HG02852 (cell line): ENCODE results near the gene CDH4.

Source experiments
- ATAC-seq: cut with Tn5 transposase; IDR thresholded peaks from one replicate; pipeline ENCODE4 v1.9.1; 2021; ENCODE audit warnings: mild to moderate bottlenecking, moderate library complexity; ENCODE audit not compliant: unreplicated experiment

CDH4 gene

GRCh38 chr20:61860260-61860987 is 608.4 kb downstream of the CDH4 start:
- no peak for ATAC-seq

- ATAC-seq: no peak
Measured at GRCh38 chr20:61861054-61861841, 609.2 kb downstream of the CDH4 start.

- no peak for ATAC-seq
Measured at GRCh38 chr20:61861858-61862257, 609.8 kb downstream of the CDH4 start.

GRCh38 chr20:61862881-61863280 is 610.8 kb downstream of the CDH4 start:
- no peak for ATAC-seq

- ATAC-seq: no peak
Measured at GRCh38 chr20:61864481-61864880, 612.4 kb downstream of the CDH4 start.

- no peak for ATAC-seq
Measured at GRCh38 chr20:61865353-61865752, 613.3 kb downstream of the CDH4 start.

GRCh38 chr20:61866165-61866564 is 614.1 kb downstream of the CDH4 start:
- no peak for ATAC-seq

GRCh38 chr20:61868006-61868405 is 615.9 kb downstream of the CDH4 start:
- no peak for ATAC-seq

GRCh38 chr20:61868466-61869090 is 616.5 kb downstream of the CDH4 start:
- no peak for ATAC-seq

GRCh38 chr20:61869750-61870507 is 617.9 kb downstream of the CDH4 start:
- no peak for ATAC-seq

- no peak for ATAC-seq
Measured at GRCh38 chr20:61871160-61871559, 619.1 kb downstream of the CDH4 start.

GRCh38 chr20:61871913-61872312 is 619.9 kb downstream of the CDH4 start:
- no peak for ATAC-seq

GRCh38 chr20:61872371-61872900 is 620.4 kb downstream of the CDH4 start:
- ATAC-seq: no peak

- no peak for ATAC-seq
Measured at GRCh38 chr20:61873651-61874420, 621.8 kb downstream of the CDH4 start.

- no peak for ATAC-seq
Measured at GRCh38 chr20:61874421-61875068, 622.5 kb downstream of the CDH4 start.

- ATAC-seq: no peak
Measured at GRCh38 chr20:61875221-61875885, 623.3 kb downstream of the CDH4 start.

- no peak for ATAC-seq
Measured at GRCh38 chr20:61875996-61876395, 623.9 kb downstream of the CDH4 start.

GRCh38 chr20:61876952-61877728 is 625.1 kb downstream of the CDH4 start:
- ATAC-seq: no peak
